ENCODE data around the gene FOCAD.

The FOCAD gene

DNA sequence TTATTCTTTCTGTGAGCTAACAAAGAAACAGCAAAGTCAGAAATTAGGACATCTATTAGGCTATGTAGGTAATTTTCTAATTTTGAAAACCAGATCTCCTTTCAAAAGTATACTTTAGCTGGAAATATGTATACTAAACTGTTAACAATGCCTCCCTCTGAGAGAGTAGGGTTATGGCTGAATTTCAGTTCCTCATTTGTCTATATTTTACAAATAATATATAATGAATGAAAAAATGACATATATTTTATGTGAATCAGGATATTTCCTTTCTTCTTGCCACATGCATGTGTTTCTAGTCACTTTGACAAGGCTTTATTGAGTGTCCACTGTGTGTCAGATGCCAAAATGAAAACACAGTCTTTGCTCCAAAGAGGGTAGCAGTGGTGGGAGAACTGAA lies 331.9 kb downstream of the FOCAD start:
- Histone ChIP-seq H3K9me3 (ENCODE audit: control insufficient read depth, insufficient read depth, low read depth, low read length) (no peaks in the 10 kb centered on the region), H3K4me3 (ENCODE audit: low read depth, low read length) (no peak overlapping the region), H3K27me3 (ENCODE audit: control insufficient read depth, insufficient read depth, low read length) (no peaks in the 10 kb centered on the region), H3K4me1 (ENCODE audit: control insufficient read depth, insufficient read depth, low read length) (peaks cover 17% of the 10 kb centered on the region), H3K27ac (ENCODE audit: low read depth, low read length) (no peak overlapping the region), H3K36me3 (ENCODE audit: control insufficient read depth, insufficient read depth, low read length) (no peaks in the 10 kb centered on the region), H3K9ac (ENCODE audit: low read length) (no peak overlapping the region)

DNA sequence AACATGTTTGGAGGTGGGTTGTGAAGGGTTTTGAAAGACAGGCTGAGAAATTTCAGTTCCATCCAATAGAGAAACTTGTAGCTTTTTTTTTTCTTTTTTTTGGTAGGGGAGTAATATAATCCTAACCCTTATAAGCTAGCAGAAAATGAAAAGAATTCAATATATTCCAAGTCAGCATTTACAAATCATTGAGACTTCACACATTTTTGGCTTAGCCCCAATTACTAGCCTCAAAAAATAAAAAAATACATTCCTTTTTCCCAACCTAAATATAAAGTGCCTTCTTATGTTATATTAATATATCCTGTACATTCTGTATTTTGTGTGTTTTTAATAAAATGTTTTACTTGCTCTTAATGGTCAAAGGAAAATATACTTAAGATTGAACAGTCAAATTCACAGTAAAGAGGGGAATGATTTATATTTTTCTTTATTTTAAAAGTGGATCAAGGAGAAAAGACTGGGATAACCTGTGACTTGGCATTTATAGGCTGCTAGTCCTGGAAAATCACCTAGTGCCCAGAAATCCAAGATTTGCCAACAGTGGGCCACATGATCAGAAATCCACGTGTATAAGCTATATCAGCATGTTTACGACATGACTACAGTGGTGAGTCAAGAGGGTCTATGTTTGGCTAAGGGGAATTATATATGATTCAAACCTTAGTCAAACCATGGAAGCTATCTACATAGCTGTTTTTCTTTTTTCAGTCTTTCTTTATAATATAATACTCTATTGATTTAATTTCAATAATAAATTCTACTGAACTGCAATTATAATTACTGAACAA lies 332.8 kb downstream of the FOCAD start:
- H3K4me3 ChIP-seq (ENCODE audit: low read depth, low read length) = no peak overlapping the region
- H3K36me3 ChIP-seq (ENCODE audit: control insufficient read depth, insufficient read depth, low read length) = no peaks in the 10 kb centered on the region
- H3K4me1 ChIP-seq (ENCODE audit: control insufficient read depth, insufficient read depth, low read length) = peaks cover 17% of the 10 kb centered on the region
- H3K9ac ChIP-seq (ENCODE audit: low read length) = no peak overlapping the region
- H3K9me3 ChIP-seq (ENCODE audit: control insufficient read depth, insufficient read depth, low read depth, low read length) = no peaks in the 10 kb centered on the region
- no peak overlapping the region for H3K27ac ChIP-seq (ENCODE audit: low read depth, low read length)
- H3K27me3 ChIP-seq (ENCODE audit: control insufficient read depth, insufficient read depth, low read length) = no peaks in the 10 kb centered on the region

DNA sequence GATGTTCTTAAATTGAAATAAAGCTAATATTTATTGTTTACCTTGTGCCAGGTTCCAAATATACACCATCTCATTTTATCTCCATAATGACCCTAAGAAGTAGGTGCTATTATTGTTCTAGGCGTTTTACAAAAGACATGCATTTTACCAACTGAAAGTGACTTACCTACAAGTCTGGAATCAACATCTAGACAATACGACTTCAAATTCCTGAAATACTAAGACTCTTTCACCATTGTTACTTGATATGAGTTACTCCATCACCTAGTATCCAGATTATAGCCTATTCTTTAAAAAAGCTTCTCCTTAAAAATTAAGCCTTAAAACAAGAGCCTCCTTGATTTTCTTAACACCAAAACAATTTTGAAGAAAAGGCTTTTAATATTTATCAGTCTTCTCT lies 334.1 kb downstream of the FOCAD start:
- Histone ChIP-seq H3K4me3 (ENCODE audit: low read depth, low read length) (no peak overlapping the region), H3K27ac (ENCODE audit: low read depth, low read length) (peak overlapping the region; percentile 68), H3K9me3 (ENCODE audit: control insufficient read depth, insufficient read depth, low read depth, low read length) (no peaks in the 10 kb centered on the region), H3K4me1 (ENCODE audit: control insufficient read depth, insufficient read depth, low read length) (peaks cover 17% of the 10 kb centered on the region), H3K36me3 (ENCODE audit: control insufficient read depth, insufficient read depth, low read length) (no peaks in the 10 kb centered on the region), H3K27me3 (ENCODE audit: control insufficient read depth, insufficient read depth, low read length) (no peaks in the 10 kb centered on the region), H3K9ac (ENCODE audit: low read length) (no peak overlapping the region)

DNA sequence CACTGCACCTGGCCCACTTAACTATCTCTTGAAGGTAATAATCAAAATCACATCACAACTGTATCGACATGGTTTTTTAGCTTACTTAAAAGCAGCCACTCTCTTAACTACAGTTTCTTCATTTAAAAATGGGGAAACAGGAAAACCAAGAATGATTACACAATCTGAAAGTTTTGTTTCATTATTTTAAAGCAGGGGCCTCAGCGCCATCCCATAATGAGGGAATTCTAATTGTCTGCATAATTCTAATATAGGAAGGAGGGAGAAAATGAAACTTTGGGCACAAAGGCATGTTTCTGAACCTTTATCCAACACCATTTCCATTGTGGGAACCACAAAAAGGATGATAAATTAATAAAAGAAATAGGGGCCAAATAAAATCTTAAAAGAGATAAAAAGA lies 339.8 kb downstream of the FOCAD start:
- Histone ChIP-seq H3K27me3 (ENCODE audit: control insufficient read depth, insufficient read depth, low read length) (no peaks in the 10 kb centered on the region), H3K9me3 (ENCODE audit: control insufficient read depth, insufficient read depth, low read depth, low read length) (no peaks in the 10 kb centered on the region), H3K4me1 (ENCODE audit: control insufficient read depth, insufficient read depth, low read length) (peaks cover 3% of the 10 kb centered on the region; the same call in 1 of the 2 replicates), H3K9ac (ENCODE audit: low read length) (no peak overlapping the region), H3K36me3 (ENCODE audit: control insufficient read depth, insufficient read depth, low read length) (no peaks in the 10 kb centered on the region), H3K4me3 (ENCODE audit: low read depth, low read length) (no peak overlapping the region), H3K27ac (ENCODE audit: low read depth, low read length) (no peak overlapping the region)

DNA sequence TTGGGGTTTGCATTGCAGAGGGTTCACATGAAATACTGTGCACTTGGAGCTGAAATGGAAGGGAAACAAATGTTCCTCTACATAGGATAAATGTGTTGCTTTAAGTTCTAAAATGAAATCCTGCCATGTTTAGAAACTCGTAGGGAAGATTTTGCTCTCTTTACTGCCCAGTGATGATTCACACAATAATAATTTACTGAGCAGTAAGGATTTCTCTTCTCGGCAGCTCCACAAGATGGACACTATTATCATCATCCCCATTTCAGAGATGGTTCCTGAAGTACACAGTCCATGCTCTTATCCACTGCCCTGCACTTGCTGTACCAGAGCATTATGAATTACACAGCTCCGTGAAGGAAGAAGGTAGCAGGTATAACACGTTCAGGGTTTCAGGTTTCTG lies 343.2 kb downstream of the FOCAD start:
- peaks cover 14% of the 10 kb centered on the region for H3K4me1 ChIP-seq (ENCODE audit: control insufficient read depth, insufficient read depth, low read length)
- no peaks in the 10 kb centered on the region for H3K36me3 ChIP-seq (ENCODE audit: control insufficient read depth, insufficient read depth, low read length)
- H3K9me3 ChIP-seq (ENCODE audit: control insufficient read depth, insufficient read depth, low read depth, low read length) = no peaks in the 10 kb centered on the region
- no peak overlapping the region for H3K4me3 ChIP-seq (ENCODE audit: low read depth, low read length)
- no peaks in the 10 kb centered on the region for H3K27me3 ChIP-seq (ENCODE audit: control insufficient read depth, insufficient read depth, low read length)
- no peak overlapping the region for H3K27ac ChIP-seq (ENCODE audit: low read depth, low read length)
- no peak overlapping the region for H3K9ac ChIP-seq (ENCODE audit: low read length)

DNA sequence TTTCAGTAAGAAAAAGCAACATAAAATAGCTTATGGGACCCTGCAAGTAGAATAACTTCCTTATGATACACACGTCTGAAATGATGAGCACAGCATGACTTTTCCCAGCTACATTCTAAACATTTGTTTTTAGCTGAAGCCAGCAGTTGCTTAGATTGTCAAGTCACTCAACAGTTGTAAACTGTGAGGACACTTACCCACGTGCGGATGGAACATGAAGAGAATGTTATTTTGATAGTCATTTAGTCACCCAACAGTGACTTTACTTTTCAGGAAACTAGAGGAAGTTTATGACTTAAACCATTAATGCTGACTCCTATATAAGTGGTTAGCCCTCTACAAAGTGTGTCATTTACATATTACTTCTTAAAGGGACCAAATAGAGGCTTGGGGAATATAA lies 344.4 kb downstream of the FOCAD start:
- H3K27me3 ChIP-seq (ENCODE audit: control insufficient read depth, insufficient read depth, low read length) = peaks cover 4% of the 10 kb centered on the region; the same call in 1 of the 2 replicates

DNA sequence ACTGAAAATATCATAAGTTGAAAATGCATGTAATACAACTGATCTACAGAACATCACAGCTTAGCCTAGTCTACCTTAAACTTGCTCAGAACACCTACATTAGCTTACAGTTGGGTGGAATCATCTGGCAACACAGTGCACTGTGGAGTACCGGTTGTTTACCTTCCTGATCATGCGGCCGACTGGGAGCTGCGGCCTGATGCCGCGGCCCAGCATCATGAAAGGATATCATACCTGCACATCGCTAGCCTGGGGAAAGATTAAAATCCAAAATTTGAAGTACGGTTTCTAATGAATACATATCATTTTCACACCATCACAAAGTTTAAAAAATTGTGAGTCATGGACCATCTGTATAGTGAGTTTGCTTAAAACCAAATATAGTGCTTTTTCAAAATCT lies 345.6 kb downstream of the FOCAD start:
- Histone ChIP-seq H3K4me3 (ENCODE audit: low read depth, low read length) (no peak overlapping the region), H3K9me3 (ENCODE audit: control insufficient read depth, insufficient read depth, low read depth, low read length) (no peaks in the 10 kb centered on the region), H3K4me1 (ENCODE audit: control insufficient read depth, insufficient read depth, low read length) (peaks cover 14% of the 10 kb centered on the region), H3K27me3 (ENCODE audit: control insufficient read depth, insufficient read depth, low read length) (peaks cover 4% of the 10 kb centered on the region; the same call in 1 of the 2 replicates), H3K36me3 (ENCODE audit: control insufficient read depth, insufficient read depth, low read length) (no peaks in the 10 kb centered on the region), H3K9ac (ENCODE audit: low read length) (no peak overlapping the region), H3K27ac (ENCODE audit: low read depth, low read length) (no peak overlapping the region)

More for the DNA sequence above, 344.4 kb downstream of the FOCAD start:
- Histone ChIP-seq H3K4me1 (ENCODE audit: control insufficient read depth, insufficient read depth, low read length) (peaks cover 14% of the 10 kb centered on the region), H3K9me3 (ENCODE audit: control insufficient read depth, insufficient read depth, low read depth, low read length) (no peaks in the 10 kb centered on the region), H3K27ac (ENCODE audit: low read depth, low read length) (no peak overlapping the region), H3K4me3 (ENCODE audit: low read depth, low read length) (no peak overlapping the region), H3K36me3 (ENCODE audit: control insufficient read depth, insufficient read depth, low read length) (no peaks in the 10 kb centered on the region), H3K9ac (ENCODE audit: low read length) (no peak overlapping the region)

DNA sequence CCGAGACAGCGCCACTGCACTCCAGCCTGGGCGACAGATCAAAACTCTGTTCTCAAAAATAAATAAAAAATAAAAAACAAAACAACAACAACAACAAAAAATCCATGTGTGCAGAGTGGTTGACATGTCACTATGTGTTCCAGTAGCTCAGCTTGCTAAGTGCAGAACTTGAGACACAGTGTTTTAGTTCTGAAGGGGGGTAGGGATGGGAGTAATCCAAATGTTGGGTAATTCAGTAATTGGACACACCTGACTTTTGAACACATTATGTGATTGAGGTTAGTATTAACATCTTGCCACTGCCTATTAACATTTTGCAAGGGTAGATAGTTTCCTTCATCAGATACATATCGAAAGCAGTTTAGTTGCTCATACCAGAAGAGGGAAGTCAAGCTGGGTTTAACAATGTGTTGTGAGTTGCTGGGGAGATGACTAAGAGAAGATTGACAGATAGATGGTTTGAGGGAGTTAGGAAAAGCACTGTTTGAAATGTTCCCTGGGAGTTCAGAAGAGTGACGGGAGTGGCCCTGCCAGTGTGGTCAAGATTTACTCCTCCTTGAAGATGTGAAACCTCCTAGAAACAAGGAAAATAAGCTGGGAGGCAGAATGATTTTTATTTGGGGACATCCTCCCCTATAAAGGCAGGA lies 346.5 kb downstream of the FOCAD start:
- Histone ChIP-seq H3K27ac (ENCODE audit: low read depth, low read length) (no peak overlapping the region), H3K27me3 (ENCODE audit: control insufficient read depth, insufficient read depth, low read length) (peaks cover 4% of the 10 kb centered on the region; the same call in 1 of the 2 replicates), H3K4me3 (ENCODE audit: low read depth, low read length) (peak overlapping the region; percentile 62), H3K36me3 (ENCODE audit: control insufficient read depth, insufficient read depth, low read length) (no peaks in the 10 kb centered on the region), H3K4me1 (ENCODE audit: control insufficient read depth, insufficient read depth, low read length) (peaks cover 14% of the 10 kb centered on the region), H3K9ac (ENCODE audit: low read length) (no peak overlapping the region), H3K9me3 (ENCODE audit: control insufficient read depth, insufficient read depth, low read depth, low read length) (no peaks in the 10 kb centered on the region)

DNA sequence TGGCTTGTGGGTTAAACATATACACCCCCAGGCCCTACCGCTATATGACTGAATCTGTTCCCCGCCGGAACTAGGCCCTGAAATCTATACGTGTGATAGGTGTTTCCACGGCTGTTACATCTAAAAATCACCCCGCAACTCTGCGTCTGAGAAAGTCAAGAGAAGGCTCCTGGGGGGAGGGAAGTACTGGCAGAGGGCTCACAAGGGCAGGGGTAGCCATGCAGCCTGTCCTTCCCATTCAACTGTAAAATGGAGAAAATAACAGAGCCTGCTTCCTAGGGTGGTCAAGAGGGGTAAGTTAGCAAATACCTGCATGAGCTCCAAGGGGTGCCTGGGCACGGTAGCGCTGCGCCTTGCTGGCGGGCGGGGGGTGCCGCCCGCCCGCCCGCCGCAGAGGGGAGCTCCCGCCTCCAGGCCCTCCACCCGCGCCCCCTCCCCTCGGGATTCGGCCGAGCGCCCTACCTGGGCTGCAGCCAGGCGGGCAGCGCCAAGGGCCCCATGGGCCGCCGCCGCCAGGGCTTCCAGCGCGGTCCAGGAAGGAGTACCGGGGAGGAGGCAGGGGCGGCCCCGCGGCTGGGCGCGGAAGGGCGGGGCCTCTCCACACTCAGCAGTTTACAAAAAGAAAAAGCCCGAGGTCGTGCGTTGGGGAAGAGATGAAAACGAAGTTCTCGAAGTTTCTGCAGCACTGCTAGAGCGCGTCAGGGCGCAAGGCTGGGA lies 347.2 kb downstream of the FOCAD start, which contains the start of gene HACD4:
Gene HACD4 (minus strand): TSS at position 550 of the 717 bp plus-strand sequence. CDS start 50 bp downstream, at position 500.
- H3K9ac ChIP-seq (ENCODE audit: low read length) = peak within 1 kb of the TSS; percentile 61

DNA sequence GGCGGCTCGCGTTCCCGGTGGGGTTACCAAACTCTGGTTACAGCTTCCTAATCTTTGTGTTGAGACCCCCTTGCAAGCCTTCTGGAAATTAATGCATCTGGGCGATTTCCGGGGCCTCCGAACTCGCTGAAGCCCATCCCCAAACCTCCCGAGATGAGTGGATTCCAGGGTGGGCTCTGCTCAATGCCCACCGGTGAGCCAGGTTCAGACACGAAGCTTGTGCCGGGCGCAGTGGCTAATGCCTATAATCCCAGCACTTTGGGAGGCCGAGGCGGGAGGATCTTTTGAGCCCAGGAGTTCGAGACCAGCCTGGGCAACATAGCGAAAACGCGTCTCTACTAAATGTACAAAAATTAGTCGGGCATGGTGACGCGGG lies 347.7 kb downstream of the FOCAD start:
- Histone ChIP-seq H3K4me3 (ENCODE audit: low read depth, low read length) (peak overlapping the region; percentile 62), H3K4me1 (ENCODE audit: control insufficient read depth, insufficient read depth, low read length) (peaks cover 18% of the 10 kb centered on the region), H3K9me3 (ENCODE audit: control insufficient read depth, insufficient read depth, low read depth, low read length) (no peaks in the 10 kb centered on the region), H3K36me3 (ENCODE audit: control insufficient read depth, insufficient read depth, low read length) (no peaks in the 10 kb centered on the region), H3K27me3 (ENCODE audit: control insufficient read depth, insufficient read depth, low read length) (peaks cover 4% of the 10 kb centered on the region; the same call in 1 of the 2 replicates), H3K27ac (ENCODE audit: low read depth, low read length) (peak overlapping the region; percentile 65), H3K9ac (ENCODE audit: low read length) (peak overlapping the region; percentile 31)

More for the DNA sequence above, 347.2 kb downstream of the FOCAD start, which contains the start of gene HACD4:
- Histone ChIP-seq H3K4me3 (ENCODE audit: low read depth, low read length) (peak within 1 kb of the TSS; percentile 62), H3K36me3 (ENCODE audit: control insufficient read depth, insufficient read depth, low read length) (no peaks in the 10 kb centered on the region), H3K27me3 (ENCODE audit: control insufficient read depth, insufficient read depth, low read length) (peaks cover 4% of the 10 kb centered on the region; the same call in 1 of the 2 replicates), H3K27ac (ENCODE audit: low read depth, low read length) (peak within 1 kb of the TSS; percentile 65), H3K9me3 (ENCODE audit: control insufficient read depth, insufficient read depth, low read depth, low read length) (no peaks in the 10 kb centered on the region), H3K4me1 (ENCODE audit: control insufficient read depth, insufficient read depth, low read length) (peaks cover 14% of the 10 kb centered on the region)
